ENCODE data around the gene FAM50A.
A peak's percentile ranks its signal among the peaks of the same experiment; 100 is the strongest.

The FAM50A gene

DNA sequence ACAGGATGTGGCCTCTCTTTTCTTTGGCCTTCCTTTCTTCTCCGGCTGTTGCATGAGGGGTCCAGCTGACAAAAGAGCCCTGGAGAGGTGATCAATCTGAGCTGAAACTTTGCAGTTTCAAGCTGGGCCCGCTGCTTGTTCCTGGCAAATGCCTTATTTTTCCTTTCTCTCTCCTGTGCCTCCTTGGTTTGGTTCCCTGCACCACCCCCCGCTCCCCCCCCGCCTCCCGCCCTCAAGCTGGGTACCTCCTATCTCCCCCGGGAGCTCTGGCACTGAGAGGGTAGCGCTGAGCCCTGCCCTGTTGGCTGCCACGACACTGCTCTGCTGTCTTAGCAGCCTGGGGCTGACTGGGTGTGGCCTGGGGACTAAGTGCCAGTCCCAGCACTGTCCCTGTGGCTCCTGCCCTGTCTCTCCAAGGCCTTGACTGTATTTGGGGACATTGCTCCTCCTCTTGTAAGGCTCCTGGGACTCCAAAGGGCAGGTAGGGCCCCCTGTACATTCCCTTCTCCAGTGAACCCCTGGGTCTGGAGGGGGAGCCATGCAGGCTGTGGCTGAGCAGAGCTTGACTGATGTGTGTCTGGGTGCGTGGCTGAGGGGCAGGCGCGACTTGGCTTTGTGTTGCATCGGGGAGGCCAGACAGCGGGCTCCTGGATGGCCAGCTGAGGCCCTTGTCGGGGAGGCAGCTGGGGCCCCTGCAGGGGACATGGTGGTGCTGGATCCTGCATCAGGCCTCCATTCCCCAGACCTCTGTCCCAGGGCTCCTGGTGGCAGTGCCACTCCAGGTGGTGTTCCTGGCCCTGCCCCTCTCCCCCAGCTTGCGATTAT is 15.2 kb downstream of the FAM50A start:
- H3K4me3 ChIP-seq (ENCODE audit: low read depth, low read length) = peak overlapping the region; percentile 74
- no peak for DNase-seq (ENCODE audit: low read depth)

- H3K4me3 ChIP-seq (ENCODE audit: low read depth, low read length) = peak overlapping the region; percentile 74
- no peak for DNase-seq (ENCODE audit: low read depth)
Measured at GRCh38 chrX:154459832-154460231, 15.9 kb downstream of the FAM50A start.

GRCh38 chrX:154460326-154460725 is 16.4 kb downstream of the FAM50A start:
- peak overlapping the region; percentile 74 for H3K4me3 ChIP-seq (ENCODE audit: low read depth, low read length)
- no peak for DNase-seq (ENCODE audit: low read depth)

GRCh38 chrX:154462396-154462795 is 18.5 kb downstream of the FAM50A start:
- DNase-seq (ENCODE audit: low read depth) = no peak
- H3K4me3 ChIP-seq (ENCODE audit: low read depth, low read length) = no peak overlapping the region

DNA sequence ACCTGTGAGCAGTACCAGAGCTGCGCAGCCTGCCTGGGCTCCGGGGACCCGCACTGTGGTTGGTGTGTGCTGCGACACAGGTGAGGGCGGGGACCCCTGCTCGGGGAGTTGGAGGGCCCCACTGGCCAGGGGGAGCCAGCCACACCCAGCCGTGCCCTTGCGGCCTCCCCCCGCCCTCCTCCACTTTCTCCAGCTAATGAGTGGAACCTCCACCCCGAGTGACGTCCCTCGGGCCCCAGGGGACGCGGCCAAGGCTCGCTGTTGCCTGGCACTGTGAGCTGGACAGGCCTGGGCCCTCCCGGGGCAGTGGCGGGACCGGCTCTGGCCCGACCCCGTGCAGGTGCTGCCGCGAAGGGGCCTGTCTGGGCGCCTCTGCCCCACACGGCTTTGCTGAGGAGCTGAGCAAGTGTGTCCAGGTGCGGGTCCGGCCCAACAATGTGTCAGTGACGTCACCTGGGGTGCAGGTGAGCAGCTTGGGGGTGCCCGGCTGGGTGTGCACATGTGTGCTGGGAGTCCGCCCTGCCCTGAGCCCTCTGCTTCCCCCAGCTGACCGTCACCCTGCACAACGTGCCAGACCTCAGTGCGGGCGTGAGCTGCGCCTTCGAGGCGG is 19.8 kb downstream of the FAM50A start:
- no peak overlapping the region for H3K4me3 ChIP-seq (ENCODE audit: low read depth, low read length)
- DNase-seq (ENCODE audit: low read depth) = no peak

DNA sequence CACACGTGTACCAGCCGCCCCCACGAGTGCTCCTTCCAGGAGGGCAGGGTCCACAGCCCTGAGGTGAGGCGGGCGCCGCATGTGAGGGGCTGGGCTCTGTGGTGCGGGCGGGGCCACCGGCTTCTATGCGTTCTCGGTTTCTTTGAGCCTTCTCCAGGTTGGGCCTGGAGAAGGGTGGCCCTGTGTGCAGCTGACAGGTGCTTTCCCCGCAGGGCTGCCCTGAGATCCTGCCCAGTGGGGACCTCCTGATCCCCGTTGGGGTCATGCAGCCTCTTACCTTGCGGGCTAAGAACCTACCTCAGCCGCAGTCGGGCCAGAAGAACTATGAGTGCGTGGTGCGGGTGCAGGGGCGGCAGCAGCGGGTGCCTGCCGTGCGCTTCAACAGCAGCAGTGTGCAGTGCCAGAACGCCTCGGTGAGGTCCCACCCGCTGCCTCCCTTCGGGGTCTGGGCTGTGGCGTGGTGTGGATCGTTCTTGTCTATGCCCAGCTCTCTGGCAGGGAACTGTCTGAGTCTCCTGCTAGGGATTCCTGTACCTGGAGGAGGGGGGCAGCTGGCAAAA is 20.9 kb downstream of the FAM50A start:
- DNase-seq (ENCODE audit: low read depth) = no peak
- H3K4me3 ChIP-seq (ENCODE audit: low read depth, low read length) = no peak overlapping the region

DNA sequence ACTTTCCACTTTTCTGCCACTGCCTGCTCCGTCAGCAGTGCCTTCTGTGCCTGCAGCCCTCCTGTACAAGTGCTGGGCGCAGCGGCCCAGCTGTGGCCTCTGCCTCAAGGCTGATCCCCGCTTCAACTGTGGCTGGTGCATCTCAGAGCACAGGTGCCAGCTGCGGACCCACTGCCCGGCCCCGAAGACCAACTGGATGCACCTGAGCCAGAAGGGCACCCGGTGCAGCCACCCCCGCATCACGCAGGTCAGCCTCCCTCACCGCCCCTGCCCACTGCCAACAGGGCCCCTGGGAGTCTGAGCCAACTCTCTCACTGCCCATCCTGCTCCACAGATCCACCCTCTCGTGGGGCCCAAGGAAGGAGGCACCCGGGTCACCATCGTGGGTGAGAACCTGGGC is 21.7 kb downstream of the FAM50A start:
- no peak for DNase-seq (ENCODE audit: low read depth)
- H3K4me3 ChIP-seq (ENCODE audit: low read depth, low read length) = no peak overlapping the region

DNA sequence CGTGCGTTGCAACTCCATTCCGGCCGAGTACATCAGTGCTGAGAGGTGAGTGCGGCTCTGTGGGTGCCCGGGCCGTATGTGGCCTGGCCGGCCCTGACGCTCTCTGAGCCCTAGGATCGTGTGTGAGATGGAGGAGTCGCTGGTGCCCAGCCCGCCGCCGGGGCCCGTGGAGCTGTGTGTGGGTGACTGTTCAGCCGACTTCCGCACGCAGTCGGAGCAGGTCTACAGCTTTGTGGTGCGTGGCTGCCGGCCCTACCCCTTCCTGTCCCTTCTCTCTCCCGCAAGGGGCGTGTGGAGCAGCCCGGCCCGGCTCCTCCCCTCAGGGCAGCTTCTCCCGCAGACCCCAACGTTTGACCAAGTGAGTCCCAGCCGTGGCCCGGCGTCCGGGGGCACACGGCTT is 22.1 kb downstream of the FAM50A start:
- no peak overlapping the region for H3K4me3 ChIP-seq (ENCODE audit: low read depth, low read length)
- DNase-seq (ENCODE audit: low read depth) = no peak

DNA sequence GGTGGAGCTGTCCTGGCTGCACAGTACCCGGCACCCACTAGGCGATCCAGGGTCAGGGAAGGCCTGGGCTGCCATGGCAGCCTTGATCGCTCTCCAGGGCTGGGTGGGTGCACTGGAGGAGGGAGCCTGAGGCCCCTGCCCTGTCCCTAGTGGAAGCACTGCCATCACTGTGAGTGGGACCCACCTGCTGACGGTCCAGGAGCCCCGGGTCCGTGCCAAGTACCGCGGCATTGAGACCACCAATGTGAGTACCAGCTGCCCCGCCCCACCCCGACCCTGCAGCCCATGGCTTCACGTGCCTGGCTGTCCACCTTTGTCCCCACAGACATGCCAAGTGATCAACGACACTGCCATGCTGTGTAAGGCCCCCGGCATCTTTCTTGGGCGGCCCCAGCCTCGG is 23.0 kb downstream of the FAM50A start:
- H3K4me3 ChIP-seq (ENCODE audit: low read depth, low read length) = no peak overlapping the region
- DNase-seq (ENCODE audit: low read depth) = no peak

DNA sequence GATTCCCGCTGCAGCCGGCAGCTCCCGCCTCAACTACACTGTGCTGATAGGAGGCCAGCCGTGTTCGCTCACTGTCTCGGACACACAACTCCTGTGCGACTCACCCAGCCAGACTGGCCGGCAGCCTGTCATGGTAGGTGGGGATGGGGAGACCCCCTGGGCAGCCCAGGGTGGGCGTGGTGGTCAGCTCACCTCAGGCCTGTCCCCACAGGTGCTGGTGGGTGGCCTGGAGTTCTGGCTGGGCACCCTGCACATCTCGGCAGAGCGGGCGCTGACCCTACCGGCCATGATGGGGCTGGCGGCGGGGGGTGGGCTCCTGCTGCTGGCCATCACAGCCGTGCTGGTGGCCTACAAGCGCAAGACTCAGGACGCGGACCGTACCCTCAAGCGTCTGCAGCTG is 23.6 kb downstream of the FAM50A start:
- H3K4me3 ChIP-seq (ENCODE audit: low read depth, low read length) = no peak overlapping the region
- no peak for DNase-seq (ENCODE audit: low read depth)

- no peak overlapping the region for H3K4me3 ChIP-seq (ENCODE audit: low read depth, low read length)
- DNase-seq (ENCODE audit: low read depth) = no peak
Measured at GRCh38 chrX:154468217-154468616, 24.3 kb downstream of the FAM50A start.

GRCh38 chrX:154469114-154469513 is 25.2 kb downstream of the FAM50A start:
- DNase-seq (ENCODE audit: low read depth) = no peak
- no peak overlapping the region for H3K4me3 ChIP-seq (ENCODE audit: low read depth, low read length)

GRCh38 chrX:154469880-154470279 is 25.9 kb downstream of the FAM50A start:
- no peak for DNase-seq (ENCODE audit: low read depth)
- no peak overlapping the region for H3K4me3 ChIP-seq (ENCODE audit: low read depth, low read length)

- DNase-seq (ENCODE audit: low read depth) = no peak
- no peak overlapping the region for H3K4me3 ChIP-seq (ENCODE audit: low read depth, low read length)
Measured at GRCh38 chrX:154470434-154470833, 26.5 kb downstream of the FAM50A start.

DNA sequence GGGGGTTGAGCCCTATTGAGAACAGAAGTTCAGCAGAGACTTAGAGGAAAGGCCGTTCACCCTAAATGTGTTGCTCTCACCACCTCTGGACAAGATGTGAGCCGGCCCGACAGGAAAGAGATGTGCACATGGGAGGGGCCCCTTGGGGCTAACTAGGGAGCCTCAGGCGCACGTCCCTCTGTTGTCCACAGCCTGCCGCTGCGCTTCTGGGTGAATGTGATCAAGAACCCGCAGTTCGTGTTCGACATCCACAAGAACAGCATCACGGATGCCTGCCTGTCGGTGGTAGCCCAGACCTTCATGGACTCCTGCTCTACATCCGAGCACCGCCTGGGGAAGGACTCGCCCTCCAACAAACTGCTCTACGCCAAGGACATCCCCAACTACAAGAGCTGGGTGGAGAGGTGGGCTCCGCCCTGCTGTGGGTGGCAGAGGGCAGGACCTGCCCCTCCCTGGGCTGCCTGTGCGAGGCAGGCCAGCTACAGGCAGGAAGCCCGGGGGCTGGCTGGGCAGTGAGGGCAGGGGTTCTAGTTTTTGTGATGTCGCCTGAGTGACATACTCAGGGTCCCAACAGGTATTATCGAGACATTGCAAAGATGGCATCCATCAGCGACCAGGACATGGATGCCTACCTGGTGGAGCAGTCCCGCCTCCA is 27.1 kb downstream of the FAM50A start:
- no peak overlapping the region for H3K4me3 ChIP-seq (ENCODE audit: low read depth, low read length)
- DNase-seq (ENCODE audit: low read depth) = no peak

GRCh38 chrX:154471839-154472684 is 28.1 kb downstream of the FAM50A start:
- DNase-seq (ENCODE audit: low read depth) = no peak
- H3K4me3 ChIP-seq (ENCODE audit: low read depth, low read length) = no peak overlapping the region

GRCh38 chrX:154472685-154473632 is 29.0 kb downstream of the FAM50A start:
- no peak for DNase-seq (ENCODE audit: low read depth)
- H3K4me3 ChIP-seq (ENCODE audit: low read depth, low read length) = no peak overlapping the region

DNA sequence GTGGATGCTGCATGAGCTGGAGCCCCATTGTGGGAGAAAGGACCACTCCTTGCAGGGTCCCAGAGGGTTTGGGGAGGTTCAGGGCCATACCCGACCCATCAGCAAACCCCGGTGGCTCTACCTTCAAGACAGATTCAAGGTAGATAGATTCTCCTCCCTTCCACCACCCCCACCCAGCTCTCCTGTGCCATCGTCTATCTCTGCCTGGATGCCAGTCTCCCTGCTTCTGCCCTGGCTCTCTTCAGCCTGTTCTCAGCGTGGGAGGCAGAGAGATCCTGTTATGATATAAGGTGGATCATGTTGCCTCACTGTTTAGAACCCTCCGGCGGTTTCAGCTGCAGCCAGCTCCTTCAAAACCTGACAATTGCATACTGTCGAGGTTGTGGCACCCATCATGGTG is 29.7 kb downstream of the FAM50A start:
- no peak for DNase-seq (ENCODE audit: low read depth)

More for the DNA sequence above, 29.7 kb downstream of the FAM50A start:
- H3K4me3 ChIP-seq (ENCODE audit: low read depth, low read length) = no peak overlapping the region
